Natural killer cell (primary cell): ENCODE results near the gene CASP2. TPM values are rescaled to one million over a fixed set of nuclear protein-coding genes. Genes with fewer than 3 reads are reported as not detected.

Experiments
- ATAC-seq, 3 donors: fragments of 150-1000 bp in 2 of 3; fragments of 200-7000 bp in 1 of 3; cut with Tn5 transposase; 1 replicate in 1 of 3; 2 replicates in 2 of 3; pipeline ENCODE4 v1.10.0; 2021; ENCODE audit warnings: mild to moderate bottlenecking in 2 of 3, moderate library complexity in 2 of 3
- DNase-seq, 2 donors: peaks; one replicate each; pipeline versions ENCODE4 v3.0.0 to v3.0.0-alpha.2; 2013 to 2021; ENCODE audit warnings: mixed read lengths in 1 of 2
- H3K27ac ChIP-seq: one replicate; pipeline ENCODE4 v1.5.1; 2013; ENCODE audit warnings: mild to moderate bottlenecking, low read length
- H3K27me3 ChIP-seq: one replicate; pipeline ENCODE4 v1.6.1; 2013; ENCODE audit warnings: low read length; ENCODE audit not compliant: control insufficient read depth, insufficient read depth
- H3K36me3 ChIP-seq: one replicate; pipeline ENCODE4 v1.6.1; 2013; ENCODE audit warnings: low read length; ENCODE audit not compliant: control insufficient read depth, insufficient read depth
- H3K4me1 ChIP-seq: one replicate; pipeline ENCODE4 v1.6.1; 2013; ENCODE audit warnings: low read length; ENCODE audit not compliant: control insufficient read depth, insufficient read depth
- H3K4me3 ChIP-seq: one replicate; pipeline ENCODE4 v1.5.1; 2013; ENCODE audit warnings: low read length
- H3K9me3 ChIP-seq: one replicate; pipeline ENCODE4 v1.6.1; 2013; ENCODE audit warnings: low read length; ENCODE audit not compliant: control insufficient read depth, insufficient read depth
- H3K27ac Mint-ChIP-seq, 2 donors: one replicate each; pipeline ENCODE4 v1.8.0; 2022; ENCODE audit warnings: mild to moderate bottlenecking in 2 of 2, mixed read lengths in 2 of 2, moderate library complexity in 1 of 2
- H3K27me3 Mint-ChIP-seq, 2 donors: one replicate each; pipeline ENCODE4 v1.8.0; 2022; ENCODE audit warnings: low read depth in 2 of 2, mixed read lengths in 2 of 2
- H3K36me3 Mint-ChIP-seq: one replicate; pipeline ENCODE4 v1.8.0; 2022; ENCODE audit warnings: mixed read lengths
- H3K4me1 Mint-ChIP-seq, 2 donors: one replicate each; pipeline ENCODE4 v1.8.0; 2022; ENCODE audit warnings: mixed read lengths in 2 of 2
- H3K4me3 Mint-ChIP-seq: one replicate; pipeline ENCODE4 v1.8.0; 2022; ENCODE audit warnings: mild to moderate bottlenecking, moderate library complexity, mixed read lengths
- H3K9me3 Mint-ChIP-seq, 2 donors: one replicate each; pipeline ENCODE4 v1.8.0; 2022; ENCODE audit warnings: mixed read lengths in 2 of 2
- CTCF ChIP-seq: fragments of 200-600 bp; IDR thresholded peaks from one replicate; pipeline ENCODE4 v1.8.0; 2022; ENCODE audit warnings: antibody characterized with exemption
- WGBS: methylation state at CpG from one replicate; pipeline ENCODE4 v1.1.7; 2013; ENCODE audit warnings: missing lambda C conversion rate; ENCODE audit not compliant: insufficient coverage; 5-methylcytosine and 5-hydroxymethylcytosine counted together
- intact Hi-C: fragments of 100-400 bp; cut with micrococcal nuclease; formaldehyde crosslinking; loops from one replicate; pipeline ENCODE4 v1.14.2; 2022
- total RNA-seq, 4 donors: library from RNA; stranded (reverse); fragments of 120-200 nt in 1 of 4; gene quantifications; one replicate each; pipeline versions ENCODE4 v1.2.3 to v1.2.4, GENCODE V29; 2013 to 2022

The CASP2 gene
- total RNA-seq, 3 donors from 2014 or later (not counting 1 experiment from before 2014, with no cell fraction given), result 36.7 to 60.5 (median 54.7) TPM

DNA sequence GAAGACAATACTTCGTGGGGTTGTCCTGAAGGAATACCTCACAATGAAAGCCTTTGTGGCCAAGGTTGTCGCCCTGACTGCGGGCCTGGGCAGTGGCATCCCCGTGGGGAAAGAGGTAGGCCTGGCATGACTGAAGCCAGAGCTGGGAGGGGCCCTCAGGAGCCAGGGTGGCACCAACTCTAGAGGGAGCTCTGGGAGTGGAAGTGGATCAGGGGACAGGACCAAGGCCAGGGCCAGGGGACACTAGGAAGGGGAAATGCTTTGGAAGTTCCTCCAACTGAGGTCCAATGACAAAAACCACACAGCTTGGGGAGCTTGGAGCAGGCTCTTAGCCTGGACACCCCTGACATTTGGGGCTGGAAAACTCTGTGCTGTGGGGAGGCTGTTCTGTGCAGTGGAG, 33.6 kb downstream of the CASP2 start:
- intact Hi-C loops, result no loop called here
- no peak overlapping the region for H3K27ac ChIP-seq
- no peak overlapping the region for H3K4me3 ChIP-seq
- H3K9me3 ChIP-seq, result no peaks in the 10 kb centered on the region
- WGBS, result 86% methylated on average over 4 of the region's 4 CpGs
- Mint-ChIP-seq H3K9me3 (no peaks in the 10 kb centered on the region), H3K4me1 (peaks cover 17 to 23% of the 10 kb centered on the region in 2 donors), H3K27me3 (no peaks in the 10 kb centered on the region), H3K27ac (no peak overlapping the region), H3K4me3 (no peak overlapping the region), H3K36me3 (no peaks in the 10 kb centered on the region)
- DNase-seq (peak in 1 of 2 donors; percentile 16), ATAC-seq (no peak)
- H3K36me3 ChIP-seq, result no peaks in the 10 kb centered on the region
- H3K27me3 ChIP-seq, result no peaks in the 10 kb centered on the region
- TF ChIP-seq CTCF, result no peak
- no peaks in the 10 kb centered on the region for H3K4me1 ChIP-seq

GRCh38 chr7:143322760-143323633, 34.8 kb downstream of the CASP2 start:
- no peaks in the 10 kb centered on the region for H3K36me3 Mint-ChIP-seq
- H3K27me3 Mint-ChIP-seq, result no peaks in the 10 kb centered on the region
- H3K4me3 Mint-ChIP-seq, result no peak overlapping the region
- WGBS, result 85% methylated on average over 23 of the region's 23 CpGs
- H3K4me1 ChIP-seq, result no peaks in the 10 kb centered on the region
- intact Hi-C loops, result no loop called here
- H3K9me3 ChIP-seq, result no peaks in the 10 kb centered on the region
- no peaks in the 10 kb centered on the region for H3K9me3 Mint-ChIP-seq
- H3K4me1 Mint-ChIP-seq, result peaks cover 17 to 23% of the 10 kb centered on the region in 2 donors
- H3K27ac Mint-ChIP-seq, result no peak overlapping the region
- H3K27ac ChIP-seq, result no peak overlapping the region
- H3K27me3 ChIP-seq, result no peaks in the 10 kb centered on the region
- no peak for ATAC-seq
- no peak for TF ChIP-seq CTCF
- no peak overlapping the region for H3K4me3 ChIP-seq
- H3K36me3 ChIP-seq, result no peaks in the 10 kb centered on the region
- DNase-seq, result no peak

DNA sequence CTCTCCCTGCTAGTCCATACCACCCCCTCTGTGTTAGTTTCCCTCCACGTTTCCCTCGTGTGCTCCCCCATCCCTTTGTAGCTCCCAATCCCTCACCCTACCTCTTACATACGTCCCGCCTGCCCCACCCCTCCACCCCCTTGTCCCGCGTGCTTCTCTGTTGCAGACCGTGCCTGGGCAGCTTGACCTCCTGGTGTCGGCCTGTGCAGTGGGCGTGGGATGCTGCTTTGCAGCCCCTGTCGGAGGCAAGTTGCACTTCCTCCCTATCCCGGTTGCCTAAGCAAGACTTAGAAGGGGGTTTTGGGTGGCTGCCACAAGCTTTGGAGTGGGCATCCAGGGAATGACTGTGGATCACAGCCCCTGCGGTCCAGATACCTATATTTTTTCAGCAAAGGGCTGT, 35.5 kb downstream of the CASP2 start:
- H3K4me1 ChIP-seq, result no peaks in the 10 kb centered on the region
- H3K36me3 ChIP-seq, result no peaks in the 10 kb centered on the region
- H3K27me3 Mint-ChIP-seq, result no peaks in the 10 kb centered on the region
- no peak for TF ChIP-seq CTCF
- H3K9me3 Mint-ChIP-seq, result no peaks in the 10 kb centered on the region
- no peaks in the 10 kb centered on the region for H3K9me3 ChIP-seq
- WGBS, result 88% methylated on average over 12 of the region's 12 CpGs
- intact Hi-C loops, result no loop called here
- H3K36me3 Mint-ChIP-seq, result no peaks in the 10 kb centered on the region
- H3K27ac Mint-ChIP-seq, result no peak overlapping the region
- H3K27me3 ChIP-seq, result no peaks in the 10 kb centered on the region
- ATAC-seq (no peak), DNase-seq (no peak)
- H3K4me3 Mint-ChIP-seq, result no peak overlapping the region
- H3K4me1 Mint-ChIP-seq, result peaks cover 17 to 23% of the 10 kb centered on the region in 2 donors
- H3K27ac ChIP-seq, result no peak overlapping the region
- no peak overlapping the region for H3K4me3 ChIP-seq
